Uterus (tissue), 2 donors: ENCODE results near the gene KRT74.

Experiments
- CTCF ChIP-seq, 4 experiments: fragments of 200-600 bp in 2 of 4; fragments of 450-650 bp in 2 of 4; sonication (generic) in 2 of 4; IDR thresholded peaks; one replicate each; pipeline ENCODE4 v1.5.1; 2016 to 2019; ENCODE audit warnings: antibody characterized with exemption in 4 of 4, mild to moderate bottlenecking in 2 of 4, moderate library complexity in 1 of 4
- POLR2A ChIP-seq, 2 donors: fragments of 450-650 bp; IDR thresholded peaks; one replicate each; pipeline ENCODE4 v1.6.1; 2016; ENCODE audit warnings: antibody characterized with exemption in 2 of 2, mild to moderate bottlenecking in 1 of 2, moderate library complexity in 1 of 2

DNA sequence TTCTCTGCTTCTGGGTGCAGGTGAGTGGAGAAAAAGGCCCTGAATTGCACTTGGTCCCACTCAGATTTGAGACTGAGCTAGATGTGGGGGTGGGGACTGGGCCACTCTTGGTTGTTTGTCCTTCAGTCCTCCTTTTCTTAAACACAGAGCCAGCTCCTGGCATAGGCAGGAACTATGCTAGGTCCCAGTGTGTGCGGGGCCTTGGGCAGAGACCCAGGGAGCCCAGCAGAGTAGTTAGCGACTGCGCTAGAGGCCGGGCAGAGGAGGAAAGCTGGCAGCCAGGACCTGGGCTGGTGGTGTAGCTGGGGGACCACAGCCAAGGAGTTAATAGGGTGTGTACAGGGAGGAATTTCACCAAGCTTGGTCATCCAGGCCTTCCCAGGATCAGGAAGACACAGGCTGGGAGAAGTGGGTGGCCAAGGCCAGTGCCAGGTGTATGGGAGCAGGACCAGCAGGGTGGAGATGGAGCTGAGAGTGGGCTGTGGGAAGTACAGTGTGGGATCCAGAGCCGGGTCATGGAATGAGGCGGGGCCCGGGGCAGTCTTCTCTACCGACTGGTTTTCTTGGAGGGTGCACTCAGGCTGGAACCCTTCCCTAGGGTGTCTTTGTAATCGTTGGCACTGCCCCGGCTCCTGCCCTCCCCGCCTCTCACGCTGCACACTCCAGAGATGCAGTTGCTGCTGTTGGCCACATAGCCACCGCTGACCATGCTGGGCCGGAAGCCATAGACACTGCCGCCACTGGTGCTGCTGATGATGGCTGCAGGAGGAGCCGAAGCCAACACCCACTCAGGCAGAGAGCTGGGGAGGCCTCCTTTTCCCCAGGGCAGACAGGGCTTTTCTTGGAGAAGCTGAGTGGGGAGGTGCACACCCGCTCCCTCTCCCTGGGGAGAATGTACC lies 29.4 kb downstream of the KRT74 start:
- TF ChIP-seq POLR2A (IDR thresholded peaks at IDR 0.05) (no peak), CTCF (IDR thresholded peaks at IDR 0.05) (no peak)
